Measurements from ENCODE around the gene SGPP1.
A peak's percentile ranks its signal among the peaks of the same experiment; 100 is the strongest.

SGPP1 gene

DNA sequence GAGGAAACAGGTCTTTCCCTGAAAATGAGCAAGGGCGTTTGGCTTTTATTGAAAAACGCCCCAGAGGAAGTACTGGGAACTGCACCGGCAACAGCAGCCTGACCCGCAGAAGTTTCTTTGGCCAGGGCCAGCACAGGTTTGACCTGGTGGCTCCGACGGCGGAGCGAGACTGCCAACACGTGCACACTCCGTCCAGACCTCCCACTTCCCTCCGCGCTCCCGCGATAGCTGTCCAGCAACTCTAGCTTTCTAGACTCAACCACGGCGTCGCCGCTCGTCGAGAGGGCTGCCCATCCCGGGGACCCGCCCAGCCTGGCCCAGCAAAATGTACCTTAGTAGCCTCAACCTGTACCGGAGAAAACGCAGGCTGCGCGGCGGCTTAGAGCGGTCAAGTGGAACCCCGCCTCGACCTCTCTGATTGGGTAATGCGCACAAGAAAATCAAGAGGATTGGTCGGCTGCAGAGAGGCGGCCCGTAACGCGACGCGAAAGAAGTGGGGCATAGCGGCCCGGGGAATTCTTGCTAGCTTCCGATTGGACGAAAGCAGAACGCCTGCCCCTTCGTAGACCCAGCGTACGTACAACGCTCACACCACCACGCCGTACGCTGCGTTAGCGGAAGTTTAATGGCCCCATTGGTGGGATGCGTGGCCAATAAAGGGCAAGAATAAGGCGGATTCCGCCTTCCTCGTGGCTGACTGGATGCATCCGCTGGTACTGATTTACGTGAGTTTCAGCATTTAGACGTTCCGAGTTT is 86.2 kb downstream of the SGPP1 start, which contains the start of gene WDR89 (continued):
- TF ChIP-seq ZNF549 (tag by site-specific recombination; IDR thresholded peaks at IDR 0.05) (no peak), SP3 (tag by site-specific recombination; IDR thresholded peaks at IDR 0.05) (peak; percentile 74), EGR2 (tag by site-specific recombination; IDR thresholded peaks at IDR 0.05; ENCODE audit: low read depth) (no peak), ZNF114 (tag by site-specific recombination; IDR thresholded peaks at IDR 0.05) (no peak), SP7 (tag by site-specific recombination; IDR thresholded peaks at IDR 0.05) (peak; percentile 76), ZNF48 (tag by site-specific recombination; IDR thresholded peaks at IDR 0.05) (no peak), ZFP69B (tag by site-specific recombination; IDR thresholded peaks at IDR 0.05) (peak; percentile 69; the same call in 1 of the 2 replicates), SP2 (tag by site-specific recombination; IDR thresholded peaks at IDR 0.05) (peak; percentile 94), ZBTB17 (tag by site-specific recombination; IDR thresholded peaks at IDR 0.05) (peak; percentile 82), ZBTB48 (tag by site-specific recombination; IDR thresholded peaks at IDR 0.05) (no peak)
- TF ChIP-seq, protein P1, sequence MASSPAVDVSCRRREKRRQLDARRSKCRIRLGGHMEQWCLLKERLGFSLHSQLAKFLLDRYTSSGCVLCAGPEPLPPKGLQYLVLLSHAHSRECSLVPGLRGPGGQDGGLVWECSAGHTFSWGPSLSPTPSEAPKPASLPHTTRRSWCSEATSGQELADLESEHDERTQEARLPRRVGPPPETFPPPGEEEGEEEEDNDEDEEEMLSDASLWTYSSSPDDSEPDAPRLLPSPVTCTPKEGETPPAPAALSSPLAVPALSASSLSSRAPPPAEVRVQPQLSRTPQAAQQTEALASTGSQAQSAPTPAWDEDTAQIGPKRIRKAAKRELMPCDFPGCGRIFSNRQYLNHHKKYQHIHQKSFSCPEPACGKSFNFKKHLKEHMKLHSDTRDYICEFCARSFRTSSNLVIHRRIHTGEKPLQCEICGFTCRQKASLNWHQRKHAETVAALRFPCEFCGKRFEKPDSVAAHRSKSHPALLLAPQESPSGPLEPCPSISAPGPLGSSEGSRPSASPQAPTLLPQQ (tag by site-specific recombination; IDR thresholded peaks at IDR 0.05) = peak; percentile 85
- TF ChIP-seq, protein P2, sequence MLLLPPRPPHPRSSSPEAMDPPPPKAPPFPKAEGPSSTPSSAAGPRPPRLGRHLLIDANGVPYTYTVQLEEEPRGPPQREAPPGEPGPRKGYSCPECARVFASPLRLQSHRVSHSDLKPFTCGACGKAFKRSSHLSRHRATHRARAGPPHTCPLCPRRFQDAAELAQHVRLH (tag by site-specific recombination; IDR thresholded peaks at IDR 0.05) = peak; percentile 55; the same call in 1 of the 2 replicates
- TF ChIP-seq, protein P3, sequence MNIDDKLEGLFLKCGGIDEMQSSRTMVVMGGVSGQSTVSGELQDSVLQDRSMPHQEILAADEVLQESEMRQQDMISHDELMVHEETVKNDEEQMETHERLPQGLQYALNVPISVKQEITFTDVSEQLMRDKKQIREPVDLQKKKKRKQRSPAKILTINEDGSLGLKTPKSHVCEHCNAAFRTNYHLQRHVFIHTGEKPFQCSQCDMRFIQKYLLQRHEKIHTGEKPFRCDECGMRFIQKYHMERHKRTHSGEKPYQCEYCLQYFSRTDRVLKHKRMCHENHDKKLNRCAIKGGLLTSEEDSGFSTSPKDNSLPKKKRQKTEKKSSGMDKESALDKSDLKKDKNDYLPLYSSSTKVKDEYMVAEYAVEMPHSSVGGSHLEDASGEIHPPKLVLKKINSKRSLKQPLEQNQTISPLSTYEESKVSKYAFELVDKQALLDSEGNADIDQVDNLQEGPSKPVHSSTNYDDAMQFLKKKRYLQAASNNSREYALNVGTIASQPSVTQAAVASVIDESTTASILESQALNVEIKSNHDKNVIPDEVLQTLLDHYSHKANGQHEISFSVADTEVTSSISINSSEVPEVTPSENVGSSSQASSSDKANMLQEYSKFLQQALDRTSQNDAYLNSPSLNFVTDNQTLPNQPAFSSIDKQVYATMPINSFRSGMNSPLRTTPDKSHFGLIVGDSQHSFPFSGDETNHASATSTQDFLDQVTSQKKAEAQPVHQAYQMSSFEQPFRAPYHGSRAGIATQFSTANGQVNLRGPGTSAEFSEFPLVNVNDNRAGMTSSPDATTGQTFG (tag by site-specific recombination; IDR thresholded peaks at IDR 0.05; ENCODE audit: borderline replicate concordance) = no peak

DNA sequence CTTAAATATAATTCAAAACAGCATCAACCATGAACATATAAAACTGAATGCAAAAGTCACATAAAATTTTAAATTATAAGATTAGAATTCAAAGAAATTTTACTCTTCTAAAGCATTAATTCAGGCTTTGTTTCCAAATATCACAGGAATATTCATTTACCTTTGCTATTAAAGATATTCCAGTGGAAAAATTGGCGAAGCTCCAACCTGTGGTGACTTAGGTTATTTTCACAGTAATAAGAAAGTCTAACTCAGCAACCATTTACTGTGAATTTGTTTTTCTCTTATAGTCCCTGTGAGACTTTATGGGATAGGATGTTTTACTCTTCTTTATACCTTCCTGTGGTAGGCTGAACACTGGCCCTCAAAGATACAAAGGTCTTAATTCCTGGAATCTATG is 89.4 kb downstream of the SGPP1 start:
- CTCF ChIA-PET = no interaction called here
- POLR2A ChIA-PET = no interaction called here
- TF ChIP-seq ZNF561 (tag by site-specific recombination; IDR thresholded peaks at IDR 0.05; ENCODE audit: borderline replicate concordance) (no peak), ZBTB48 (tag by site-specific recombination; IDR thresholded peaks at IDR 0.05) (no peak), ZNF521 (tag by site-specific recombination; IDR thresholded peaks at IDR 0.05) (no peak), ZNF544 (tag by site-specific recombination; IDR thresholded peaks at IDR 0.05) (no peak), ZNF837 (tag by site-specific recombination; IDR thresholded peaks at IDR 0.05) (no peak), SCRT2 (tag by site-specific recombination; IDR thresholded peaks at IDR 0.05) (no peak), ZNF830 (tag by site-specific recombination; IDR thresholded peaks at IDR 0.05; ENCODE audit: low read depth) (no peak), ZFP37 (tag by site-specific recombination; IDR thresholded peaks at IDR 0.05) (no peak), ZNF155 (tag by site-specific recombination; IDR thresholded peaks at IDR 0.05) (no peak)
- TF ChIP-seq, protein P4, sequence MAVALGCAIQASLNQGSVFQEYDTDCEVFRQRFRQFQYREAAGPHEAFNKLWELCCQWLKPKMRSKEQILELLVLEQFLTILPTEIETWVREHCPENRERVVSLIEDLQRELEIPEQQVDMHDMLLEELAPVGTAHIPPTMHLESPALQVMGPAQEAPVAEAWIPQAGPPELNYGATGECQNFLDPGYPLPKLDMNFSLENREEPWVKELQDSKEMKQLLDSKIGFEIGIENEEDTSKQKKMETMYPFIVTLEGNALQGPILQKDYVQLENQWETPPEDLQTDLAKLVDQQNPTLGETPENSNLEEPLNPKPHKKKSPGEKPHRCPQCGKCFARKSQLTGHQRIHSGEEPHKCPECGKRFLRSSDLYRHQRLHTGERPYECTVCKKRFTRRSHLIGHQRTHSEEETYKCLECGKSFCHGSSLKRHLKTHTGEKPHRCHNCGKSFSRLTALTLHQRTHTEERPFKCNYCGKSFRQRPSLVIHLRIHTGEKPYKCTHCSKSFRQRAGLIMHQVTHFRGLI (tag by site-specific recombination; IDR thresholded peaks at IDR 0.05) = no peak
- TF ChIP-seq, protein P5, sequence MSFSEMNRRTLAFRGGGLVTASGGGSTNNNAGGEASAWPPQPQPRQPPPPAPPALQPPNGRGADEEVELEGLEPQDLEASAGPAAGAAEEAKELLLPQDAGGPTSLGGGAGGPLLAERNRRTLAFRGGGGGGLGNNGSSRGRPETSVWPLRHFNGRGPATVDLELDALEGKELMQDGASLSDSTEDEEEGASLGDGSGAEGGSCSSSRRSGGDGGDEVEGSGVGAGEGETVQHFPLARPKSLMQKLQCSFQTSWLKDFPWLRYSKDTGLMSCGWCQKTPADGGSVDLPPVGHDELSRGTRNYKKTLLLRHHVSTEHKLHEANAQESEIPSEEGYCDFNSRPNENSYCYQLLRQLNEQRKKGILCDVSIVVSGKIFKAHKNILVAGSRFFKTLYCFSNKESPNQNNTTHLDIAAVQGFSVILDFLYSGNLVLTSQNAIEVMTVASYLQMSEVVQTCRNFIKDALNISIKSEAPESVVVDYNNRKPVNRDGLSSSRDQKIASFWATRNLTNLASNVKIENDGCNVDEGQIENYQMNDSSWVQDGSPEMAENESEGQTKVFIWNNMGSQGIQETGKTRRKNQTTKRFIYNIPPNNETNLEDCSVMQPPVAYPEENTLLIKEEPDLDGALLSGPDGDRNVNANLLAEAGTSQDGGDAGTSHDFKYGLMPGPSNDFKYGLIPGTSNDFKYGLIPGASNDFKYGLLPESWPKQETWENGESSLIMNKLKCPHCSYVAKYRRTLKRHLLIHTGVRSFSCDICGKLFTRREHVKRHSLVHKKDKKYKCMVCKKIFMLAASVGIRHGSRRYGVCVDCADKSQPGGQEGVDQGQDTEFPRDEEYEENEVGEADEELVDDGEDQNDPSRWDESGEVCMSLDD (tag by site-specific recombination; IDR thresholded peaks at IDR 0.05) = no peak
- TF ChIP-seq, protein P6, sequence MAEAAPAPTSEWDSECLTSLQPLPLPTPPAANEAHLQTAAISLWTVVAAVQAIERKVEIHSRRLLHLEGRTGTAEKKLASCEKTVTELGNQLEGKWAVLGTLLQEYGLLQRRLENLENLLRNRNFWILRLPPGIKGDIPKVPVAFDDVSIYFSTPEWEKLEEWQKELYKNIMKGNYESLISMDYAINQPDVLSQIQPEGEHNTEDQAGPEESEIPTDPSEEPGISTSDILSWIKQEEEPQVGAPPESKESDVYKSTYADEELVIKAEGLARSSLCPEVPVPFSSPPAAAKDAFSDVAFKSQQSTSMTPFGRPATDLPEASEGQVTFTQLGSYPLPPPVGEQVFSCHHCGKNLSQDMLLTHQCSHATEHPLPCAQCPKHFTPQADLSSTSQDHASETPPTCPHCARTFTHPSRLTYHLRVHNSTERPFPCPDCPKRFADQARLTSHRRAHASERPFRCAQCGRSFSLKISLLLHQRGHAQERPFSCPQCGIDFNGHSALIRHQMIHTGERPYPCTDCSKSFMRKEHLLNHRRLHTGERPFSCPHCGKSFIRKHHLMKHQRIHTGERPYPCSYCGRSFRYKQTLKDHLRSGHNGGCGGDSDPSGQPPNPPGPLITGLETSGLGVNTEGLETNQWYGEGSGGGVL (tag by site-specific recombination; IDR thresholded peaks at IDR 0.05) = no peak
- TF ChIP-seq, protein P7, sequence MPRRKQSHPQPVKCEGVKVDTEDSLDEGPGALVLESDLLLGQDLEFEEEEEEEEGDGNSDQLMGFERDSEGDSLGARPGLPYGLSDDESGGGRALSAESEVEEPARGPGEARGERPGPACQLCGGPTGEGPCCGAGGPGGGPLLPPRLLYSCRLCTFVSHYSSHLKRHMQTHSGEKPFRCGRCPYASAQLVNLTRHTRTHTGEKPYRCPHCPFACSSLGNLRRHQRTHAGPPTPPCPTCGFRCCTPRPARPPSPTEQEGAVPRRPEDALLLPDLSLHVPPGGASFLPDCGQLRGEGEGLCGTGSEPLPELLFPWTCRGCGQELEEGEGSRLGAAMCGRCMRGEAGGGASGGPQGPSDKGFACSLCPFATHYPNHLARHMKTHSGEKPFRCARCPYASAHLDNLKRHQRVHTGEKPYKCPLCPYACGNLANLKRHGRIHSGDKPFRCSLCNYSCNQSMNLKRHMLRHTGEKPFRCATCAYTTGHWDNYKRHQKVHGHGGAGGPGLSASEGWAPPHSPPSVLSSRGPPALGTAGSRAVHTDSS (tag by site-specific recombination; IDR thresholded peaks at IDR 0.05) = no peak

More for the DNA sequence above, 89.4 kb downstream of the SGPP1 start:
- Histone ChIP-seq H3K4me1 (ENCODE audit: control insufficient read depth, insufficient read depth, low read length) (peaks cover 2% of the 10 kb centered on the region; the same call in 1 of the 2 replicates), H3K27ac (ENCODE audit: extremely low read depth, low read depth, low read length) (no peak overlapping the region), H3K9me3 (ENCODE audit: control insufficient read depth, insufficient read depth, low read depth, low read length) (no peaks in the 10 kb centered on the region), H3K4me3 (ENCODE audit: low read depth, low read length) (no peak overlapping the region), H3K36me3 (ENCODE audit: control insufficient read depth in 2 of 2, insufficient read depth in 1 of 2, low read length in 2 of 2) (peaks cover 0 to 3% of the 10 kb centered on the region in 2 experiments; a peak in 2 of 3 replicates)

All from HEK293 (cell line).